SIG-M5 treated with dmso at 0.1 percent for 504 hours (cell line): ENCODE measurements around the gene CRB3.

ENCODE experiments used
- DNase-seq: peaks from one replicate; lab custom pipeline; 2025; ENCODE audit not compliant: unreplicated experiment; lab: John Stamatoyannopoulos, UW

The CRB3 gene

GRCh38 chr19:6431891-6432290 is 32.2 kb upstream of the CRB3 start:
- DNase-seq: no peak

- no peak for DNase-seq
Observed at GRCh38 chr19:6433165-6433564, 30.9 kb upstream of the CRB3 start.

- DNase-seq: no peak
Observed at GRCh38 chr19:6433663-6434062, 30.4 kb upstream of the CRB3 start, which contains the start of gene SLC25A41. Gene SLC25A41, minus strand, starts transcription at chr19:6433763. Its CDS starts 70 bp downstream, at chr19:6433693.

GRCh38 chr19:6439743-6440142 is 24.3 kb upstream of the CRB3 start:
- no peak for DNase-seq

- no peak for DNase-seq
Observed at GRCh38 chr19:6440905-6441304, 23.2 kb upstream of the CRB3 start.

GRCh38 chr19:6442087-6442688 is 21.9 kb upstream of the CRB3 start:
- DNase-seq: no peak

GRCh38 chr19:6443986-6444385 is 20.1 kb upstream of the CRB3 start:
- DNase-seq: no peak

- DNase-seq: no peak
Observed at GRCh38 chr19:6446452-6446851, 17.6 kb upstream of the CRB3 start.

GRCh38 chr19:6448045-6448444 is 16.0 kb upstream of the CRB3 start:
- DNase-seq: no peak

GRCh38 chr19:6450166-6450565 is 13.9 kb upstream of the CRB3 start:
- no peak for DNase-seq

- no peak for DNase-seq
Observed at GRCh38 chr19:6451583-6452222, 12.4 kb upstream of the CRB3 start.

GRCh38 chr19:6452223-6452614 is 11.9 kb upstream of the CRB3 start:
- no peak for DNase-seq

- no peak for DNase-seq
Observed at GRCh38 chr19:6452899-6453298, 11.2 kb upstream of the CRB3 start.

- no peak for DNase-seq
Observed at GRCh38 chr19:6453951-6454565, 10.0 kb upstream of the CRB3 start.

- DNase-seq: no peak
Observed at GRCh38 chr19:6455924-6456323, 8.1 kb upstream of the CRB3 start.

- DNase-seq: no peak
Observed at GRCh38 chr19:6457958-6458694, 5.9 kb upstream of the CRB3 start.

GRCh38 chr19:6458695-6459261 is 5.3 kb upstream of the CRB3 start:
- no peak for DNase-seq

- DNase-seq: peak; percentile 56
Observed at GRCh38 chr19:6459262-6460098, 4.6 kb upstream of the CRB3 start, which contains the start of gene SLC25A23. Gene SLC25A23, minus strand, starts transcription at chr19:6459792. Its CDS starts 164 bp downstream, at chr19:6459628.

GRCh38 chr19:6460099-6460884 is 3.8 kb upstream of the CRB3 start:
- DNase-seq: peak; percentile 98

- no peak for DNase-seq
Observed at GRCh38 chr19:6465006-6465405, 935 bp downstream of the CRB3 start.
